Liver (tissue), 9 donors: Measurements from ENCODE around the gene TRIM8. TPM values are rescaled to one million over a fixed set of nuclear protein-coding genes. Genes with fewer than 3 reads are reported as not detected.

ENCODE experiments used
- DNase-seq: peaks from one replicate; pipeline ENCODE4 v3.0.0-alpha.2; 2017; ENCODE audit warnings: low spot score
- H3K27ac ChIP-seq, 2 donors: one replicate each; pipeline ENCODE4 v1.7.0; 2013; ENCODE audit warnings: inconsistent platforms in 2 of 2, low read length in 2 of 2, control low read depth in 1 of 2, low read depth in 1 of 2, mild to moderate bottlenecking in 1 of 2
- H3K27me3 ChIP-seq, 4 donors: one replicate each; pipeline versions ENCODE4 v1.6.1 to v1.7.0; 2013; ENCODE audit warnings: low read length in 3 of 4, inconsistent platforms in 1 of 4, mild to moderate bottlenecking in 1 of 4, moderate library complexity in 1 of 4; ENCODE audit not compliant: control insufficient read depth in 4 of 4, insufficient read depth in 4 of 4
- H3K36me3 ChIP-seq, 4 donors: one replicate each; pipeline versions ENCODE4 v1.6.1 to v1.7.0; 2013; ENCODE audit warnings: low read length in 3 of 4, mild to moderate bottlenecking in 3 of 4, low read depth in 1 of 4, moderate library complexity in 1 of 4; ENCODE audit not compliant: control insufficient read depth in 4 of 4, insufficient read depth in 3 of 4
- H3K4me1 ChIP-seq, 4 donors: one replicate each; pipeline versions ENCODE4 v1.6.1 to v1.7.0; 2013; ENCODE audit warnings: low read length in 3 of 4, mild to moderate bottlenecking in 3 of 4, moderate library complexity in 1 of 4; ENCODE audit not compliant: control insufficient read depth in 4 of 4, insufficient read depth in 4 of 4
- H3K4me3 ChIP-seq, 3 donors: one replicate each; pipeline versions ENCODE4 v1.6.1 to v1.7.0; 2013; ENCODE audit warnings: low read length in 3 of 3, control low read depth in 1 of 3, low read depth in 1 of 3, mild to moderate bottlenecking in 1 of 3
- H3K9ac ChIP-seq, 2 donors: one replicate each; pipeline ENCODE4 v1.7.0; 2013; ENCODE audit warnings: low read length in 2 of 2, mild to moderate bottlenecking in 2 of 2, moderate library complexity in 2 of 2, control low read depth in 1 of 2, low read depth in 1 of 2
- H3K9me3 ChIP-seq, 4 donors: one replicate each; pipeline versions ENCODE4 v1.6.1 to v1.7.0; 2013; ENCODE audit warnings: low read length in 3 of 4; ENCODE audit not compliant: control insufficient read depth in 4 of 4
- EGR1 ChIP-seq, 2 donors: IDR thresholded peaks; 2 replicates each; pipeline ENCODE4 v1.6.1; 2016 to 2018; ENCODE audit warnings: antibody characterized with exemption in 2 of 2, low read depth in 2 of 2
- FOXA1 ChIP-seq: IDR thresholded peaks from 2 replicates; pipeline ENCODE4 v1.6.1; 2016; ENCODE audit warnings: antibody characterized with exemption
- FOXA2 ChIP-seq: IDR thresholded peaks from 2 replicates; pipeline ENCODE4 v1.6.1; 2016; ENCODE audit warnings: antibody characterized with exemption
- GABPA ChIP-seq, 2 donors: IDR thresholded peaks in 1 of 2; conservative IDR thresholded peaks in 1 of 2; 2 replicates each; pipeline ENCODE4 v1.6.1; 2016; ENCODE audit warnings: antibody characterized with exemption in 2 of 2, mild to moderate bottlenecking in 1 of 2, moderate library complexity in 1 of 2
- HNF4A ChIP-seq, 2 donors: conservative IDR thresholded peaks; 2 replicates each; pipeline ENCODE4 v1.6.1; 2016; ENCODE audit warnings: antibody characterized with exemption in 2 of 2, mild to moderate bottlenecking in 2 of 2
- HNF4G ChIP-seq: IDR thresholded peaks from 2 replicates; pipeline ENCODE4 v1.6.1; 2016; ENCODE audit warnings: antibody characterized with exemption
- JUND ChIP-seq, 2 donors: IDR thresholded peaks; 2 replicates each; pipeline ENCODE4 v1.6.1; 2016; ENCODE audit warnings: antibody characterized with exemption in 2 of 2
- NR2F2 ChIP-seq: IDR thresholded peaks from 2 replicates; pipeline ENCODE4 v1.6.1; 2016; ENCODE audit warnings: antibody characterized with exemption
- RAD21 ChIP-seq, 2 donors: IDR thresholded peaks; 2 replicates each; pipeline ENCODE4 v1.6.1; 2016; ENCODE audit warnings: antibody characterized with exemption in 2 of 2, mild to moderate bottlenecking in 2 of 2
- RXRA ChIP-seq, 2 donors: IDR thresholded peaks; 2 replicates each; pipeline ENCODE4 v1.6.1; 2017 to 2018; ENCODE audit warnings: antibody characterized with exemption in 2 of 2, mild to moderate bottlenecking in 1 of 2
- SP1 ChIP-seq: IDR thresholded peaks from 2 replicates; pipeline ENCODE4 v1.6.1; 2018; ENCODE audit warnings: antibody characterized with exemption, mild to moderate bottlenecking
- TAF1 ChIP-seq: conservative IDR thresholded peaks from 2 replicates; pipeline ENCODE4 v1.6.1; 2016; ENCODE audit warnings: antibody characterized with exemption, mild to moderate bottlenecking
- YY1 ChIP-seq: IDR thresholded peaks from 2 replicates; pipeline ENCODE4 v1.6.1; 2016; ENCODE audit warnings: antibody characterized with exemption, mild to moderate bottlenecking
- ZBTB33 ChIP-seq: IDR thresholded peaks from 2 replicates; pipeline ENCODE4 v1.6.1; 2016; ENCODE audit warnings: antibody characterized with exemption
- WGBS: extraction: QIAGEN DNeasy Blood & Tissue Kit; methylation state at CpG from one replicate; pipeline ENCODE4 v1.1.7; 2013; 5-methylcytosine and 5-hydroxymethylcytosine counted together
- polyA plus RNA-seq, 2 donors: library from polyadenylated mRNA; stranded (reverse) in 1 of 2; unstranded in 1 of 2; fragments of 200-250 nt in 1 of 2; fragments of >200 nt in 1 of 2; fragmentation: Nextera tagmentation in 1 of 2; extraction: Ambion mirVana in 1 of 2; gene quantifications; one replicate each; pipeline versions ENCODE4 v1.2.1 to v1.2.3, GENCODE V29; 2013 to 2015
- total RNA-seq, 2 donors: library from RNA; depleted of rRNA; stranded (reverse); fragments of >200 nt; gene quantifications; one replicate each; pipeline ENCODE4 v1.2.3, GENCODE V29; 2014
- TF ChIP-seq, protein P1 (sequence below): IDR thresholded peaks from 2 replicates; pipeline ENCODE4 v1.6.1; 2016; ENCODE audit warnings: antibody characterized with exemption
- TF ChIP-seq, protein P2 (sequence below): IDR thresholded peaks from 2 replicates; pipeline ENCODE4 v1.6.1; 2016; ENCODE audit warnings: antibody characterized with exemption
- TF ChIP-seq, protein P3 (sequence below): fragments of 150-350 bp; IDR thresholded peaks from 2 replicates; pipeline ENCODE4 v1.5.1; 2017; ENCODE audit warnings: improper control_type of control experiment, low read depth, low read length; ENCODE audit not compliant: missing input control
- TF ChIP-seq, protein P4 (sequence below): IDR thresholded peaks from 2 replicates; pipeline ENCODE4 v1.6.1; 2016; ENCODE audit warnings: antibody characterized with exemption, mild to moderate bottlenecking
- donor health status: healthy.
- donor health status: healthy.
- donor health status: healthy.
- donor health status: healthy.
- donor health status: healthy.

TRIM8 gene
- total and polyA plus RNA-seq, 4 donors = 15.8 to 45.3 (median 30.6) TPM

- Histone ChIP-seq H3K4me1 (peaks cover 0 to 19% (median 15%) of the 10 kb centered on the region in 4 donors), H3K9me3 (no peaks in the 10 kb centered on the region), H3K27ac (no peak overlapping the region), H3K27me3 (no peaks in the 10 kb centered on the region), H3K36me3 (peaks cover 0 to 14% (median 12%) of the 10 kb centered on the region in 4 donors), H3K4me3 (no peak overlapping the region), H3K9ac (no peak overlapping the region)
- TF ChIP-seq SP1 = no peak
- TF ChIP-seq GABPA (IDR thresholded peaks at IDR 0.05 in 1 of 2, conservative IDR thresholded peaks at IDR 0.05 in 1 of 2) = no peak
- no peak for TF ChIP-seq HNF4G
- no peak for TF ChIP-seq RAD21 (IDR thresholded peaks at IDR 0.05)
- no peak for TF ChIP-seq ZBTB33
- TF ChIP-seq FOXA1 = no peak
- no peak for TF ChIP-seq HNF4A (conservative IDR thresholded peaks at IDR 0.05)
- no peak for TF ChIP-seq NR2F2
- TF ChIP-seq, protein P1, sequence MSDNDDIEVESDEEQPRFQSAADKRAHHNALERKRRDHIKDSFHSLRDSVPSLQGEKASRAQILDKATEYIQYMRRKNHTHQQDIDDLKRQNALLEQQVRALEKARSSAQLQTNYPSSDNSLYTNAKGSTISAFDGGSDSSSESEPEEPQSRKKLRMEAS = no peak
- no peak for TF ChIP-seq RXRA (IDR thresholded peaks at IDR 0.05)
- TF ChIP-seq, protein P2, sequence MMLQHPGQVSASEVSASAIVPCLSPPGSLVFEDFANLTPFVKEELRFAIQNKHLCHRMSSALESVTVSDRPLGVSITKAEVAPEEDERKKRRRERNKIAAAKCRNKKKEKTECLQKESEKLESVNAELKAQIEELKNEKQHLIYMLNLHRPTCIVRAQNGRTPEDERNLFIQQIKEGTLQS = no peak
- TF ChIP-seq TAF1 = no peak
- TF ChIP-seq FOXA2 = no peak
- TF ChIP-seq JUND (IDR thresholded peaks at IDR 0.05) = no peak
- TF ChIP-seq, protein P3, sequence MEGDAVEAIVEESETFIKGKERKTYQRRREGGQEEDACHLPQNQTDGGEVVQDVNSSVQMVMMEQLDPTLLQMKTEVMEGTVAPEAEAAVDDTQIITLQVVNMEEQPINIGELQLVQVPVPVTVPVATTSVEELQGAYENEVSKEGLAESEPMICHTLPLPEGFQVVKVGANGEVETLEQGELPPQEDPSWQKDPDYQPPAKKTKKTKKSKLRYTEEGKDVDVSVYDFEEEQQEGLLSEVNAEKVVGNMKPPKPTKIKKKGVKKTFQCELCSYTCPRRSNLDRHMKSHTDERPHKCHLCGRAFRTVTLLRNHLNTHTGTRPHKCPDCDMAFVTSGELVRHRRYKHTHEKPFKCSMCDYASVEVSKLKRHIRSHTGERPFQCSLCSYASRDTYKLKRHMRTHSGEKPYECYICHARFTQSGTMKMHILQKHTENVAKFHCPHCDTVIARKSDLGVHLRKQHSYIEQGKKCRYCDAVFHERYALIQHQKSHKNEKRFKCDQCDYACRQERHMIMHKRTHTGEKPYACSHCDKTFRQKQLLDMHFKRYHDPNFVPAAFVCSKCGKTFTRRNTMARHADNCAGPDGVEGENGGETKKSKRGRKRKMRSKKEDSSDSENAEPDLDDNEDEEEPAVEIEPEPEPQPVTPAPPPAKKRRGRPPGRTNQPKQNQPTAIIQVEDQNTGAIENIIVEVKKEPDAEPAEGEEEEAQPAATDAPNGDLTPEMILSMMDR = no peak
- no peak for TF ChIP-seq EGR1 (IDR thresholded peaks at IDR 0.05; ENCODE audit: low read depth in 2 of 2)
- TF ChIP-seq, protein P4, sequence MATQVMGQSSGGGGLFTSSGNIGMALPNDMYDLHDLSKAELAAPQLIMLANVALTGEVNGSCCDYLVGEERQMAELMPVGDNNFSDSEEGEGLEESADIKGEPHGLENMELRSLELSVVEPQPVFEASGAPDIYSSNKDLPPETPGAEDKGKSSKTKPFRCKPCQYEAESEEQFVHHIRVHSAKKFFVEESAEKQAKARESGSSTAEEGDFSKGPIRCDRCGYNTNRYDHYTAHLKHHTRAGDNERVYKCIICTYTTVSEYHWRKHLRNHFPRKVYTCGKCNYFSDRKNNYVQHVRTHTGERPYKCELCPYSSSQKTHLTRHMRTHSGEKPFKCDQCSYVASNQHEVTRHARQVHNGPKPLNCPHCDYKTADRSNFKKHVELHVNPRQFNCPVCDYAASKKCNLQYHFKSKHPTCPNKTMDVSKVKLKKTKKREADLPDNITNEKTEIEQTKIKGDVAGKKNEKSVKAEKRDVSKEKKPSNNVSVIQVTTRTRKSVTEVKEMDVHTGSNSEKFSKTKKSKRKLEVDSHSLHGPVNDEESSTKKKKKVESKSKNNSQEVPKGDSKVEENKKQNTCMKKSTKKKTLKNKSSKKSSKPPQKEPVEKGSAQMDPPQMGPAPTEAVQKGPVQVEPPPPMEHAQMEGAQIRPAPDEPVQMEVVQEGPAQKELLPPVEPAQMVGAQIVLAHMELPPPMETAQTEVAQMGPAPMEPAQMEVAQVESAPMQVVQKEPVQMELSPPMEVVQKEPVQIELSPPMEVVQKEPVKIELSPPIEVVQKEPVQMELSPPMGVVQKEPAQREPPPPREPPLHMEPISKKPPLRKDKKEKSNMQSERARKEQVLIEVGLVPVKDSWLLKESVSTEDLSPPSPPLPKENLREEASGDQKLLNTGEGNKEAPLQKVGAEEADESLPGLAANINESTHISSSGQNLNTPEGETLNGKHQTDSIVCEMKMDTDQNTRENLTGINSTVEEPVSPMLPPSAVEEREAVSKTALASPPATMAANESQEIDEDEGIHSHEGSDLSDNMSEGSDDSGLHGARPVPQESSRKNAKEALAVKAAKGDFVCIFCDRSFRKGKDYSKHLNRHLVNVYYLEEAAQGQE = no peak
- no peak for TF ChIP-seq YY1
- WGBS = 95% methylated on average over 9 of the region's 9 CpGs
- no peak for DNase-seq
These were observed 27.2 kb upstream of the TRIM8 start for GRCh38 chr10:102617041-102617440.
